Panc1 (cell line): ENCODE measurements around the gene VWA8. TPM values are rescaled to one million over a fixed set of nuclear protein-coding genes. Genes with fewer than 3 reads are reported as not detected.

Experiments used
- ATAC-seq: fragments of 200-7000 bp; cut with Tn5 transposase; 2 replicates; pipeline ENCODE4 v1.9.1; 2020; ENCODE audit warnings: mild to moderate bottlenecking, moderate library complexity
- BruUV-seq: library from RNA; stranded (reverse); fragments of 400-500 nt; replicated peaks from 2 replicates; lab custom pipeline; 2021; lab: Mats Ljungman, UMichigan
- CTCF ChIA-PET: fragments of 300-600 bp; sonication (Branson Sonifier 250); formaldehyde crosslinking; loops from one replicate; lab custom pipeline; 2022; ENCODE audit warnings: antibody characterized with exemption; lab: Charles Lee
- POLR2A ChIA-PET: fragments of 300-600 bp; sonication (Branson Sonifier 250); formaldehyde crosslinking; loops from one replicate; lab custom pipeline; 2022; ENCODE audit warnings: antibody characterized with exemption; lab: Charles Lee
- DNase-seq: peaks from one replicate; pipeline ENCODE4 v3.0.0-alpha.2; 2010; ENCODE audit warnings: low read depth, low spot score
- H3K27ac ChIP-seq: 2 replicates; pipeline ENCODE4 v1.5.1; 2011; ENCODE audit warnings: mild to moderate bottlenecking, low read length, inconsistent platforms
- H3K27me3 ChIP-seq: fragments of 200-500 bp; sonication (Bioruptor generic); 2 replicates; pipeline ENCODE4 v1.6.0; 2014; ENCODE audit warnings: low read length, inconsistent platforms; ENCODE audit not compliant: control insufficient read depth, insufficient read depth
- H3K36me3 ChIP-seq: fragments of 200-500 bp; sonication (Bioruptor generic); 2 replicates; pipeline ENCODE4 v1.5.1; 2014; ENCODE audit warnings: inconsistent platforms, mild to moderate bottlenecking, low read length, moderate library complexity; ENCODE audit not compliant: control insufficient read depth, insufficient read depth
- H3K4me1 ChIP-seq: 2 replicates; pipeline ENCODE4 v1.5.1; 2011; ENCODE audit warnings: inconsistent platforms, mild to moderate bottlenecking, low read length, moderate library complexity; ENCODE audit not compliant: control insufficient read depth, insufficient read depth
- H3K4me3 ChIP-seq, 2 experiments: 2 replicates each; pipeline ENCODE4 v1.5.1; 2011 to 2012; ENCODE audit warnings: low read depth in 2 of 2, low read length in 2 of 2, mild to moderate bottlenecking in 2 of 2, inconsistent platforms in 1 of 2, moderate library complexity in 1 of 2
- H3K9me3 ChIP-seq: fragments of 200-500 bp; sonication (Bioruptor generic); 2 replicates; pipeline ENCODE4 v1.5.1; 2014; ENCODE audit warnings: low read depth, mild to moderate bottlenecking, inconsistent platforms, low read length, moderate library complexity; ENCODE audit not compliant: control insufficient read depth, insufficient read depth
- POLR2AphosphoS5 ChIP-seq: IDR thresholded peaks from 2 replicates; pipeline ENCODE4 v1.6.1; 2012; ENCODE audit warnings: mild to moderate bottlenecking, low read depth, low read length, moderate library complexity
- SIN3A ChIP-seq: IDR thresholded peaks from 2 replicates; pipeline ENCODE4 v1.6.1; 2012; ENCODE audit warnings: low read depth, mild to moderate bottlenecking, low read length, moderate library complexity, borderline replicate concordance; ENCODE audit not compliant: insufficient read depth
- TCF7L2 ChIP-seq: IDR thresholded peaks from 2 replicates; pipeline ENCODE4 v1.6.1; 2011; ENCODE audit warnings: mild to moderate bottlenecking, low read depth, low read length, inconsistent platforms
- in situ Hi-C: cut with HindIII; loops from 2 replicates; pipeline ENCODE4 v1.10.0; 2016; ENCODE audit warnings: low sequenced_read_pairs, low pct_unique_long_range_greater_than_20kb
- intact Hi-C: fragments of 100-400 bp; cut with micrococcal nuclease; formaldehyde crosslinking; loops from one replicate; pipeline ENCODE4 v1.10.0; 2022; ENCODE audit not compliant: unreplicated experiment
- total RNA-seq: library from RNA; stranded (reverse); gene quantifications from one replicate; pipeline ENCODE4 v1.2.1, GENCODE V29; 2021; ENCODE audit not compliant: unreplicated experiment
- TF ChIP-seq, protein P1 (sequence below): fragments of 450-650 bp; IDR thresholded peaks from 2 replicates; pipeline ENCODE4 v1.5.1; 2017; ENCODE audit warnings: mild to moderate bottlenecking
- TF ChIP-seq, protein P2 (sequence below), 2 experiments: IDR thresholded peaks; 2 replicates each; pipeline ENCODE4 v1.6.1; 2011 to 2012; ENCODE audit warnings: low read depth in 2 of 2, control low read depth in 1 of 2, low read length in 1 of 2, mild to moderate bottlenecking in 1 of 2, moderate library complexity in 1 of 2; ENCODE audit not compliant: insufficient read depth in 1 of 2

The VWA8 gene
- total RNA-seq, 1 experiment from 2014 or later, result 11.2 TPM

DNA sequence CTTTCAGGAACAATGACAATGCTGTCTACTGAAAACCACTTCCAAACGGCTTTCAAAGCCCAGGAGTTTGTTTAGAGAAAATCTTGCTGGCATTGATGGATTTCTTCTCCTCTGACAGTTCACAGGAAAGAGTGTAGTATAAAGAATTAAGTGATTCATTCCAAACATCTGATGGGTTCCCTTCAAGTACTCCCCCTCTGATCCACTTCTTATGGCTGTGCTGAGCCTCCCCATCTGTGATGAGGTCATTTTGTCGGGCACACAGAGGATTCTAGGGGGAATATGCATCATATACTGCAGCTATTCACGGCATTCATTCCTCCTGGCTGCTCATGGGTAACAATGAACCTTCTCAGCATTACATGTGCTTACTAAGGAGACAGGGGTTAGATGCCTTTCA, 395.7 kb downstream of the VWA8 start:
- ChIA-PET CTCF (no interaction called here), POLR2A (no interaction called here)
- Histone ChIP-seq H3K27ac (no peak overlapping the region), H3K9me3 (no peaks in the 10 kb centered on the region), H3K36me3 (no peaks in the 10 kb centered on the region), H3K4me1 (no peaks in the 10 kb centered on the region), H3K4me3 (no peak overlapping the region), H3K27me3 (no peaks in the 10 kb centered on the region)
- intact Hi-C loops (no loop called here), in situ Hi-C loops (no loop called here)
- no TSS peak for BruUV-seq
- TF ChIP-seq, protein P1, sequence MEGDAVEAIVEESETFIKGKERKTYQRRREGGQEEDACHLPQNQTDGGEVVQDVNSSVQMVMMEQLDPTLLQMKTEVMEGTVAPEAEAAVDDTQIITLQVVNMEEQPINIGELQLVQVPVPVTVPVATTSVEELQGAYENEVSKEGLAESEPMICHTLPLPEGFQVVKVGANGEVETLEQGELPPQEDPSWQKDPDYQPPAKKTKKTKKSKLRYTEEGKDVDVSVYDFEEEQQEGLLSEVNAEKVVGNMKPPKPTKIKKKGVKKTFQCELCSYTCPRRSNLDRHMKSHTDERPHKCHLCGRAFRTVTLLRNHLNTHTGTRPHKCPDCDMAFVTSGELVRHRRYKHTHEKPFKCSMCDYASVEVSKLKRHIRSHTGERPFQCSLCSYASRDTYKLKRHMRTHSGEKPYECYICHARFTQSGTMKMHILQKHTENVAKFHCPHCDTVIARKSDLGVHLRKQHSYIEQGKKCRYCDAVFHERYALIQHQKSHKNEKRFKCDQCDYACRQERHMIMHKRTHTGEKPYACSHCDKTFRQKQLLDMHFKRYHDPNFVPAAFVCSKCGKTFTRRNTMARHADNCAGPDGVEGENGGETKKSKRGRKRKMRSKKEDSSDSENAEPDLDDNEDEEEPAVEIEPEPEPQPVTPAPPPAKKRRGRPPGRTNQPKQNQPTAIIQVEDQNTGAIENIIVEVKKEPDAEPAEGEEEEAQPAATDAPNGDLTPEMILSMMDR, result no peak
- TF ChIP-seq POLR2AphosphoS5 (no peak), TCF7L2 (no peak), SIN3A (no peak)
- TF ChIP-seq, protein P2, sequence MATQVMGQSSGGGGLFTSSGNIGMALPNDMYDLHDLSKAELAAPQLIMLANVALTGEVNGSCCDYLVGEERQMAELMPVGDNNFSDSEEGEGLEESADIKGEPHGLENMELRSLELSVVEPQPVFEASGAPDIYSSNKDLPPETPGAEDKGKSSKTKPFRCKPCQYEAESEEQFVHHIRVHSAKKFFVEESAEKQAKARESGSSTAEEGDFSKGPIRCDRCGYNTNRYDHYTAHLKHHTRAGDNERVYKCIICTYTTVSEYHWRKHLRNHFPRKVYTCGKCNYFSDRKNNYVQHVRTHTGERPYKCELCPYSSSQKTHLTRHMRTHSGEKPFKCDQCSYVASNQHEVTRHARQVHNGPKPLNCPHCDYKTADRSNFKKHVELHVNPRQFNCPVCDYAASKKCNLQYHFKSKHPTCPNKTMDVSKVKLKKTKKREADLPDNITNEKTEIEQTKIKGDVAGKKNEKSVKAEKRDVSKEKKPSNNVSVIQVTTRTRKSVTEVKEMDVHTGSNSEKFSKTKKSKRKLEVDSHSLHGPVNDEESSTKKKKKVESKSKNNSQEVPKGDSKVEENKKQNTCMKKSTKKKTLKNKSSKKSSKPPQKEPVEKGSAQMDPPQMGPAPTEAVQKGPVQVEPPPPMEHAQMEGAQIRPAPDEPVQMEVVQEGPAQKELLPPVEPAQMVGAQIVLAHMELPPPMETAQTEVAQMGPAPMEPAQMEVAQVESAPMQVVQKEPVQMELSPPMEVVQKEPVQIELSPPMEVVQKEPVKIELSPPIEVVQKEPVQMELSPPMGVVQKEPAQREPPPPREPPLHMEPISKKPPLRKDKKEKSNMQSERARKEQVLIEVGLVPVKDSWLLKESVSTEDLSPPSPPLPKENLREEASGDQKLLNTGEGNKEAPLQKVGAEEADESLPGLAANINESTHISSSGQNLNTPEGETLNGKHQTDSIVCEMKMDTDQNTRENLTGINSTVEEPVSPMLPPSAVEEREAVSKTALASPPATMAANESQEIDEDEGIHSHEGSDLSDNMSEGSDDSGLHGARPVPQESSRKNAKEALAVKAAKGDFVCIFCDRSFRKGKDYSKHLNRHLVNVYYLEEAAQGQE (IDR thresholded peaks at IDR 0.05; ENCODE audit: insufficient read depth in 1 of 2, low read depth in 2 of 2, low read length in 1 of 2), result no peak
- no peak for DNase-seq
- ATAC-seq, result no peak

DNA sequence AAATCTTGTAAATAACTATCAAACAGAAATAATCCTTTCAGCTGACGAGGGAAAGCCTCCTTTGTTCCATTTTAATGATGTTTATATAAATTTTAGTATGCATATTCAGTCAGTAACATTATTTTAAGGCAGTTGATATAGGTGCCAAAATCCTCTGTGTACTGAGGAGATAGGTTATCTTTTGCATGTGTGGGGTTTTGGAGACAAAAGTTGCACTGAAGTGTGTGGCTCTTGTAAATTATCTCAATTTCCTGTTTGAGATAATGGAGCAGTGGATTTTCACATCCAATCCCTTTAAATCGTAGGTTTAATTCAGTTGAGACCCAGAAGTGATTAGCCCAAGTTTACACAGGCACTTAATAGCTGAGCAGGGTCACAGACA, 396.9 kb downstream of the VWA8 start:
- no peaks in the 10 kb centered on the region for H3K27me3 ChIP-seq
- no peaks in the 10 kb centered on the region for H3K9me3 ChIP-seq
- H3K36me3 ChIP-seq, result no peaks in the 10 kb centered on the region
- no peaks in the 10 kb centered on the region for H3K4me1 ChIP-seq
- TF ChIP-seq TCF7L2 (no peak), POLR2AphosphoS5 (no peak), SIN3A (no peak)
- TF ChIP-seq, protein P2 (IDR thresholded peaks at IDR 0.05; ENCODE audit: insufficient read depth in 1 of 2, low read depth in 2 of 2, low read length in 1 of 2), result no peak
- TF ChIP-seq, protein P1, result no peak
- no peak for ATAC-seq
- intact Hi-C loops (no loop called here), in situ Hi-C loops (no loop called here)
- ChIA-PET POLR2A (no interaction called here), CTCF (no interaction called here)
- no peak overlapping the region for H3K27ac ChIP-seq
- no peak overlapping the region for H3K4me3 ChIP-seq
- DNase-seq, result no peak
- no TSS peak for BruUV-seq
